PFSK-1 (cell line): Measurements from ENCODE around the gene BICRA.

Source experiments
- FOXP2 ChIP-seq: optimal IDR thresholded peaks from 2 replicates; pipeline ENCODE3; 2011; ENCODE audit warnings: borderline replicate concordance, control low read depth, inconsistent platforms; ENCODE audit not compliant: insufficient read depth; ENCODE audit errors: extremely low read length, extremely low read depth
- POLR2AphosphoS5 ChIP-seq: IDR thresholded peaks from 2 replicates; pipeline ENCODE4 v1.6.1; 2012; ENCODE audit warnings: low read depth, mild to moderate bottlenecking, control low read depth, low read length, moderate library complexity
- SIN3A ChIP-seq: IDR thresholded peaks from 2 replicates; pipeline ENCODE4 v1.6.1; 2012; ENCODE audit warnings: mild to moderate bottlenecking, low read length, moderate library complexity, borderline replicate concordance; ENCODE audit not compliant: insufficient read depth
- TAF1 ChIP-seq: IDR thresholded peaks from 2 replicates; pipeline ENCODE4 v1.6.1; 2012; ENCODE audit warnings: low read length, control low read depth, borderline replicate concordance; ENCODE audit not compliant: insufficient read depth

DNA sequence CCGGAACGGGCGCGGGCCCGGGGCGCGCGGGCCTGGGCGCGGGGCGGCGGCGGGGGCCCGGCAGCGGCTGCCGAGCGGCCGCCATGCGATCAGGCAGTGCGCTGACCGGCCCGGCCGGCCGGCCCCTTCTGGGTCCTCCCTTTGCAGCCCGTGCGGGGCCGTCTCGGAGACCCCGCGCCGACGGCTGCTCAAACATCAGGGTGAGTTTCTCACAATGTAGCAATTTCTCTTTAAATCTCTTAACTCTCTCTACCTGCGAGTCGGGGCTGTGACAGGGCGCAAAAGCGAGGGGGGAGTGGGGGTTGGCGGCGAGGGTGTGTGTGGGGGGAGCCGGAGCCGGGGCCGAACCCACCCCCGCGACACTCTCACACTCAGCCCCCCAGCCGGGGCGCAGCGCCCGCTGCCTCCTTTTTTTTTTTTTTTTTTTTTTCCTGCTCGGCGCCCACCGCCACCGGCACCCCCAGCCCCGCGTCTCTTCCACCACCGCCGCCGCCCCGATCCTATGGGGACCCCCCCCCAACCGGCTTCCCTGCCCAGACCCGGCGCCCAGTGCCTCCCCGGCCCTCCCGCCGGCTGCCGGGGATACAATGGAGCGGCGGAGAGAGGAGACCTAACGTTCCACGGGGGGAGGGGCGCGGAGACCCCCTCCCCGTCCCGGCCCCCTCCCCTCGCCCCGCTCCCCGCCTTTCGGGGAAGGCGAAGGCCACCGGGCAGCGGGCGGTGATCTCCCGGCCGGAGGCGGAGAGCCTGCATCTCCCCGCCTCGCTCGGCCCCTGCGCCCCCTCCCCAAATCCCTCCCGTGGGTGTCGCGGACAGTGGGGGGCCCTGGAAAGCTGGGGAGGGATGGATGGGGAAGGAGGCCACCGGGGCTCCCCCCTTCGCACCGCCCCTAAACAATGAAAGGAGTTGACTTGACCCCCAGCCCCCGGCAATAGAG is at the start of gene BICRA:
- TF ChIP-seq TAF1 = peak; percentile 49; the same call in 1 of the 2 replicates
- no peak; the same call in 1 of the 2 replicates for TF ChIP-seq POLR2AphosphoS5
- TF ChIP-seq SIN3A = 0 out of 2 replicates have a peak, but pooled peaks have one; percentile 28
- no peak for TF ChIP-seq FOXP2
